ENCODE data around the gene C9orf40.

The C9orf40 gene

DNA sequence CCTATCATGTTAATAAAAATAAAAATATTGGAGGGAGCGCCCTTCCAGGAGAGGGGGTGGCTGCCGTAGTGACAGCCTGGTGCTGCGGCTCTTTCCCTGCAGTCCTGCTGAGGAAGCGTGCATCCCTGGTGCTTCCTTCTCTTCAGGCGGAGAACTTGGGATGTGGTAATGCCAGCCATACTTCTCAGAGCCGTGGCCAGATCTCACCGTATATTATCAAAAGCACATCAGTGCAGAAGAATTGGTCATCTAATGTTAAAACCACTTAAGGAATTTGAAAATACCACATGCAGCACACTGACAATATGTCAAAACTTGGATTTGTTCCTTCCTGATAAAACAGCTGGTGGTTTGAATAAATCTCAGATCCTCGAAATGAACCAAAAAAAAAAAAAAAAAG lies 17.7 kb downstream of the C9orf40 start:
- no peak for DNase-seq

- DNase-seq, result no peak
Observed at GRCh38 chr9:74921737-74922136, 31.0 kb downstream of the C9orf40 start.

GRCh38 chr9:74920944-74921626 lies 31.6 kb downstream of the C9orf40 start:
- DNase-seq, result no peak

DNA sequence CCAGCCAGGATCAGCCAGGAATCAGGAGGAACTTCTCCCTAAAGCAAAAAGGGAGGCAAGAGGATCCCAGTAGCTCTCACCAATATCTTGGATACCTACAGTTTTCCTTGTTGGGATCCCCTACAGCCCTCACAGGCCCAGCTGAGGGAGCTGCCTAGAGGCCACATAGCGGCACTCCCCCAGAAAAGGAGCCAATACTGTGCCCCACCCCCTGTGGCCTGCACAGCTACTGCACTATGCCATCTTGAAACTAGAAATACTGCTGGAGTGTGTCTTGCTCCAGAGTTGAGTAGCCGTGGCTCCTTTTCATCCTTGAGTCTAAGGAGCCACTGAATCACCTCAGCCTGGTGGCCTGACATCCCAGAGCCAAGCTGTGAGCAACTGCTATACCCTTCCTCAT lies 42.7 kb downstream of the C9orf40 start:
- DNase-seq, result no peak

DNA sequence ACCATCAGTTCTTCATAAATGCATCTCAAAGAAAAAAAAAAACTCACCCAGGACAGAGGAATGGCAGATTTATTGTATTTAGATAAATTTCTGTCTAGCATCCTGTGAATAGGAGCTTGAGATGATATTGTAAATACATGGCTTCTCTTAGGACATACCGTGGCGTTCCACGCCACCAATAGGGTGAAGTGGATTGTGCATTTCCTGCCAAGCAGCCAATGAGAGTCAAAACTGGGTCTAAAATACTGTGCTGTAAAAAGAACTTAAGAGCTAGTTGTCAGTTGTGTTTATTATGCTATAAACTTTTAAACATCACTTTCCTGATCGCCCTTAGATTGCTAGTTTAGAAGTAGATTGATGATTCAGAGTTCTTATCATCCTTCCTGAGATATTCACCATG lies 44.0 kb downstream of the C9orf40 start:
- no peak for DNase-seq

GRCh38 chr9:74907085-74907484 lies 45.6 kb downstream of the C9orf40 start:
- no peak for DNase-seq

GRCh38 chr9:74901001-74901400 lies 51.7 kb downstream of the C9orf40 start:
- no peak for DNase-seq
